Trophoblast cell (in vitro differentiated cells and primary cell): ENCODE measurements around the gene ZSCAN12.
"Not testable (repeated sequence)": the region's sequence is repeated elsewhere in the genome, so short reads cannot be mapped to it uniquely, and the experiment has no call there.

ENCODE experiments used
- DNase-seq, 2 donors: peaks; one replicate each; pipeline ENCODE4 v3.0.0-alpha.2; 2016
- H2AFZ ChIP-seq: 2 replicates; pipeline ENCODE4 v1.6.1; 2013; ENCODE audit warnings: low read length, moderate library complexity, mild to moderate bottlenecking; ENCODE audit not compliant: insufficient read depth, poor library complexity
- H2AK5ac ChIP-seq: 2 replicates; pipeline ENCODE4 v1.6.1; 2013; ENCODE audit warnings: mild to moderate bottlenecking, low read length
- H2BK120ac ChIP-seq: 2 replicates; pipeline ENCODE4 v1.6.1; 2013; ENCODE audit warnings: low read length, mild to moderate bottlenecking, moderate library complexity; ENCODE audit not compliant: insufficient read depth, poor library complexity
- H2BK12ac ChIP-seq: 2 replicates; pipeline ENCODE4 v1.6.1; 2013; ENCODE audit warnings: mild to moderate bottlenecking, low read length, moderate library complexity
- H2BK5ac ChIP-seq: 2 replicates; pipeline ENCODE4 v1.6.1; 2013; ENCODE audit warnings: low read length, low read depth, moderate library complexity, mild to moderate bottlenecking; ENCODE audit not compliant: poor library complexity
- H3K14ac ChIP-seq: 2 replicates; pipeline ENCODE4 v1.6.1; 2013; ENCODE audit warnings: mild to moderate bottlenecking, low read length
- H3K18ac ChIP-seq: 2 replicates; pipeline ENCODE4 v1.6.1; 2013; ENCODE audit warnings: mild to moderate bottlenecking, low read length
- H3K23ac ChIP-seq: 2 replicates; pipeline ENCODE4 v1.6.1; 2013; ENCODE audit warnings: low read length
- H3K27ac ChIP-seq: 2 replicates; pipeline ENCODE4 v1.5.1; 2013; ENCODE audit warnings: low read depth, mild to moderate bottlenecking, inconsistent platforms, low read length, moderate library complexity
- H3K27me3 ChIP-seq: 2 replicates; pipeline ENCODE4 v1.6.1; 2013; ENCODE audit warnings: inconsistent platforms, mild to moderate bottlenecking, low read length, moderate library complexity; ENCODE audit not compliant: insufficient read depth
- H3K36me3 ChIP-seq, 2 experiments: 1 replicate in 1 of 2; 2 replicates in 1 of 2; pipeline ENCODE4 v1.6.1; 2013; ENCODE audit warnings: low read length in 2 of 2, mild to moderate bottlenecking in 2 of 2, moderate library complexity in 1 of 2; ENCODE audit not compliant: insufficient read depth in 2 of 2, control insufficient read depth in 1 of 2
- H3K4ac ChIP-seq: 2 replicates; pipeline ENCODE4 v1.6.1; 2013; ENCODE audit warnings: low read depth, mild to moderate bottlenecking, low read length, moderate library complexity
- H3K4me1 ChIP-seq, 2 experiments: 1 replicate in 1 of 2; 2 replicates in 1 of 2; pipeline ENCODE4 v1.6.1; 2013; ENCODE audit warnings: low read length in 2 of 2, mild to moderate bottlenecking in 2 of 2, moderate library complexity in 1 of 2; ENCODE audit not compliant: insufficient read depth in 2 of 2, control insufficient read depth in 1 of 2
- H3K4me2 ChIP-seq: 2 replicates; pipeline ENCODE4 v1.6.1; 2013; ENCODE audit warnings: inconsistent platforms, mild to moderate bottlenecking, low read length, moderate library complexity
- H3K4me3 ChIP-seq: 2 replicates; pipeline ENCODE4 v1.5.1; 2013; ENCODE audit warnings: mild to moderate bottlenecking, low read depth, low read length, inconsistent platforms
- H3K79me1 ChIP-seq: one replicate; pipeline ENCODE4 v1.6.1; 2013; ENCODE audit warnings: low read length
- H3K79me2 ChIP-seq: 2 replicates; pipeline ENCODE4 v1.6.1; 2013; ENCODE audit warnings: low read length, mild to moderate bottlenecking; ENCODE audit not compliant: control insufficient read depth, insufficient read depth, poor library complexity
- H3K9ac ChIP-seq: 2 replicates; pipeline ENCODE4 v1.6.1; 2013; ENCODE audit warnings: mild to moderate bottlenecking, low read length
- H3K9me3 ChIP-seq: 2 replicates; pipeline ENCODE4 v1.6.1; 2013; ENCODE audit warnings: low read depth, mild to moderate bottlenecking, control low read depth, inconsistent platforms, low read length; ENCODE audit not compliant: insufficient read depth
- H4K12ac ChIP-seq: 2 replicates; pipeline ENCODE4 v1.6.1; 2013; ENCODE audit warnings: low read depth, mild to moderate bottlenecking, low read length, moderate library complexity
- H4K8ac ChIP-seq: 2 replicates; pipeline ENCODE4 v1.6.1; 2013; ENCODE audit warnings: low read depth, mild to moderate bottlenecking, low read length, moderate library complexity
- H4K91ac ChIP-seq: one replicate; pipeline ENCODE4 v1.6.1; 2013; ENCODE audit warnings: low read depth, mild to moderate bottlenecking, low read length, moderate library complexity
- WGBS: extraction: QIAGEN DNeasy Blood & Tissue Kit; methylation state at CpG from one replicate; pipeline ENCODE4 v1.1.7; 2013; ENCODE audit warnings: missing lambda C conversion rate; ENCODE audit not compliant: insufficient read length, insufficient coverage; ENCODE audit errors: extremely low coverage; 5-methylcytosine and 5-hydroxymethylcytosine counted together

The ZSCAN12 gene

DNA sequence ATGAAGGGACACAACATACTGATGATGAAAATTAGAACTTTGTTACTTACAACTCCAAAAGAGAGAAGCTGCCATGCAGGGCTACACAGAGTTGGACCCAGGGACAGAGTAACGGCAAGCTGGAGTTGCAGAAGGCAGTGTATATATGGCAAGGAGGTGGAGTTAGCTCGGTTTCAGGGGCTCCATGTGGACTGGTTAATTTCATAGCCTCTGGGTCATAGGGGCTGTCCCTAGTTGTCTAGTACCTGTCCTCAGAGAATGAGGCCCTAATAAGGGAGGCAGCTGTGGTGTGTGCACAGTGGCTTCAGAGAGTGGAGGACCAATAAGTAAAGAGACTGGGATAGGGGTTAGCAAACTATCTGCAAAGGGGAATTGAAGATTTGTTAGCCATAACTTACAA, 7.9 kb upstream of the ZSCAN12 start:
- no CpG with 5 or more reads among the region's 2 CpGs for WGBS
- DNase-seq, result no peak
- Histone ChIP-seq H3K4me2 (no peak overlapping the region), H3K23ac (no peak overlapping the region), H3K79me1 (no peaks in the 10 kb centered on the region), H2AFZ (no peak overlapping the region), H2BK5ac (no peak overlapping the region), H2BK12ac (no peak overlapping the region), H3K27ac (no peak overlapping the region), H3K9ac (no peak overlapping the region), H3K4me1 (no peaks in the 10 kb centered on the region), H3K4me3 (no peak overlapping the region), H3K4ac (no peak overlapping the region), H3K14ac (no peak overlapping the region), H3K27me3 (no peaks in the 10 kb centered on the region), H2AK5ac (no peak overlapping the region), H4K8ac (no peak overlapping the region), H3K36me3 (no peaks in the 10 kb centered on the region), H3K18ac (no peak overlapping the region), H4K91ac (no peak overlapping the region), H3K79me2 (no peaks in the 10 kb centered on the region), H2BK120ac (no peak overlapping the region), H4K12ac (no peak overlapping the region), H3K9me3 (no peaks in the 10 kb centered on the region)

DNA sequence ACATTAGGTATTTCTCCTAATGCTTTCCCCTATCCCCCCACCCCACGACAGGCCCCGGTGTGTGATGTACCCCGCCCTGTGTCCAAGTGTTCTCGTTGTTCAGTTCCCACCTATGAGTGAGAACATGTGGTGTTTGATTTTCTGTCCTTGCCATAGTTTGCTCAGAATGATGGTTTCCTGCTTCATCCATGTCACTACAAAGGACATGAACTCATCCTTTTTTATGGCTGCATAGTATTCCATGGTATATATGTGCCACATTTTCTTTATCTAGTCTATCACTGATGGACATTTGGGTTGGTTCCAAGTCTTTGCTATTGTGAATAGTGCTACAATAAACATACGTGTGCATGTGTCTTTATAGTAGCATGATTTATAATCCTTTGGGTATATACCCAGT, 4.4 kb upstream of the ZSCAN12 start:
- not testable (repeated sequence) for H3K14ac ChIP-seq, H3K18ac ChIP-seq
- WGBS, result no CpG with 5 or more reads among the region's 5 CpGs

DNA sequence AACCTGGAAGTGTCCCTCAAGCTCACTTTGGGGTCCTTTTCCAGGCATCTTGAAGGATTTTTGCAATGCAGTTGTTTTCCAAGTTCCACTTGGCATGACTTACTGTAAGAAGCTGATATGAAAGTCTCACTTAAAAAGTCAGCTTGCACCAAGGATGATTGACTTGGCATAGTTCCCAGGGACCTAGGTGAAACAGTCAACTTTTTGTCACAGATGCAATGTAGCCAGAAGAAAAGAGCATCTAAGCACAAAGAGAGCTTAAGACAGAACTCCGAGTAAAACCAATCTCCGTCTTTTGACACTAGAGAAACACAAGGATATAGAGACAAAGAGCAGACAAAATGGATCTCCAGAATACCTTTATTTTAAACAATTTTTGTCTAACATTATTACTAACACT, 2.6 kb upstream of the ZSCAN12 start:
- DNase-seq, result no peak
- no peak overlapping the region for H3K27ac ChIP-seq
- no peak overlapping the region for H4K12ac ChIP-seq
- H4K91ac ChIP-seq, result no peak overlapping the region
- H2BK5ac ChIP-seq, result no peak overlapping the region
- H3K9ac ChIP-seq, result no peak overlapping the region
- H3K4me3 ChIP-seq, result no peak overlapping the region
- H3K14ac ChIP-seq, result no peak overlapping the region
- no CpG with 5 or more reads among the region's 2 CpGs for WGBS
- H3K79me2 ChIP-seq, result peaks cover 6% of the 10 kb centered on the region
- no peak overlapping the region for H2BK12ac ChIP-seq
- H3K9me3 ChIP-seq, result no peaks in the 10 kb centered on the region
- H2BK120ac ChIP-seq, result no peak overlapping the region
- peaks cover 6% of the 10 kb centered on the region for H3K79me1 ChIP-seq
- no peak overlapping the region for H3K4ac ChIP-seq
- no peak overlapping the region for H4K8ac ChIP-seq
- no peak overlapping the region for H2AFZ ChIP-seq
- H3K4me1 ChIP-seq, result peaks cover 0 to 3% of the 10 kb centered on the region in 2 experiments
- no peak overlapping the region for H3K23ac ChIP-seq
- H3K18ac ChIP-seq, result no peak overlapping the region
- H2AK5ac ChIP-seq, result no peak overlapping the region
- H3K36me3 ChIP-seq, result peaks cover 3 to 5% of the 10 kb centered on the region in 2 experiments
- H3K4me2 ChIP-seq, result no peak overlapping the region
- H3K27me3 ChIP-seq, result no peaks in the 10 kb centered on the region

More for the DNA sequence above, 4.4 kb upstream of the ZSCAN12 start:
- H3K27ac ChIP-seq, H3K79me1 ChIP-seq, H3K4me3 ChIP-seq, H3K4ac ChIP-seq, H3K36me3 ChIP-seq, DNase-seq, H2BK5ac ChIP-seq, H4K8ac ChIP-seq, H4K12ac ChIP-seq, H4K91ac ChIP-seq, H3K27me3 ChIP-seq, H3K9me3 ChIP-seq, H2BK120ac ChIP-seq, H3K23ac ChIP-seq, H3K79me2 ChIP-seq, H2BK12ac ChIP-seq, H2AK5ac ChIP-seq, H2AFZ ChIP-seq, H3K4me1 ChIP-seq, H3K9ac ChIP-seq, H3K4me2 ChIP-seq: not testable (repeated sequence)

DNA sequence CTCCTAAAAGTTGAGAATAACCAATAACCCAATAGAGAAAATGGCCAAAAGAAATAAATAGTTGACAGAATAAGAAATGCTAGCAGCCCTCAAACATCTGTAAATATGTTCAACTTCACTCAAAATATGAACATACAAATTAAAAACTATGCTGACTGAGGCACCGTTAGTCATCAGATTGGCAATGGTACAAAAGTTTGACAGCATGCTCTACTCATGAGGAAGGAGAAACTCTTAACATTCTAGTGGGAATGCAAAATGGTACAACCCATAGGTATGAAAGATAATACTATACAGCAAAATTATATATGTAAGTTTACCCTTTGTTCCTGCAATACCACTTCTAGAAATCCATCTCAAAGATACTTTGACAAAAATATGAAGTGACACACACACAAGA, 1.6 kb upstream of the ZSCAN12 start:
- H2BK120ac ChIP-seq, result no peak overlapping the region
- H2BK5ac ChIP-seq, result no peak overlapping the region
- no peak overlapping the region for H2AK5ac ChIP-seq
- no peak overlapping the region for H4K91ac ChIP-seq
- H2BK12ac ChIP-seq, result no peak overlapping the region
- H3K4ac ChIP-seq, result no peak overlapping the region
- no peak overlapping the region for H3K4me3 ChIP-seq
- peaks cover 2 to 3% of the 10 kb centered on the region in 2 experiments for H3K4me1 ChIP-seq
- H2AFZ ChIP-seq, result no peak overlapping the region
- H3K27me3 ChIP-seq, result no peaks in the 10 kb centered on the region
- H3K23ac ChIP-seq, result no peak overlapping the region
- H3K14ac ChIP-seq, result no peak overlapping the region
- H3K9me3 ChIP-seq, result no peaks in the 10 kb centered on the region
- no peak for DNase-seq
- H3K36me3 ChIP-seq, result peaks cover 6 to 11% of the 10 kb centered on the region in 2 experiments
- H3K27ac ChIP-seq, result no peak overlapping the region
- peaks cover 6% of the 10 kb centered on the region for H3K79me2 ChIP-seq
- H3K79me1 ChIP-seq, result peaks cover 6% of the 10 kb centered on the region
- H3K4me2 ChIP-seq, result no peak overlapping the region
- H4K8ac ChIP-seq, result no peak overlapping the region
- no peak overlapping the region for H4K12ac ChIP-seq
- no peak overlapping the region for H3K9ac ChIP-seq
- no peak overlapping the region for H3K18ac ChIP-seq
- WGBS, result no CpG with 5 or more reads among the region's 1 CpG
